ENCODE results near the gene SCRN3. TPM values are rescaled to one million over a fixed set of nuclear protein-coding genes. Genes with fewer than 3 reads are reported as not detected.

Gene SCRN3
- total RNA-seq, 1 donor from 2014 or later, result 25.9 TPM

GRCh38 chr2:174446531-174446930 is 51.0 kb downstream of the SCRN3 start:
- no peak for TF ChIP-seq CTCF (conservative IDR thresholded peaks at IDR 0.05)
- H3K4me3 Mint-ChIP-seq, result no peak overlapping the region
- DNase-seq (ENCODE audit: extremely low spot score, unreplicated experiment), result no peak
- H3K4me1 Mint-ChIP-seq (ENCODE audit: unreplicated experiment), result no peaks in the 10 kb centered on the region
- no peaks in the 10 kb centered on the region for H3K27me3 Mint-ChIP-seq
- no peaks in the 10 kb centered on the region for H3K36me3 Mint-ChIP-seq
- H3K9me3 Mint-ChIP-seq, result no peaks in the 10 kb centered on the region
- no peak overlapping the region for H3K27ac Mint-ChIP-seq

- no peaks in the 10 kb centered on the region for H3K36me3 Mint-ChIP-seq
- no peak for TF ChIP-seq CTCF (conservative IDR thresholded peaks at IDR 0.05)
- DNase-seq (ENCODE audit: extremely low spot score, unreplicated experiment), result no peak
- no peaks in the 10 kb centered on the region for H3K4me1 Mint-ChIP-seq (ENCODE audit: unreplicated experiment)
- no peaks in the 10 kb centered on the region for H3K9me3 Mint-ChIP-seq
- no peak overlapping the region for H3K4me3 Mint-ChIP-seq
- no peak overlapping the region for H3K27ac Mint-ChIP-seq
- no peaks in the 10 kb centered on the region for H3K27me3 Mint-ChIP-seq
These were observed 53.5 kb downstream of the SCRN3 start for GRCh38 chr2:174449033-174449432.

GRCh38 chr2:174450021-174450816 is 54.7 kb downstream of the SCRN3 start:
- DNase-seq (ENCODE audit: extremely low spot score, unreplicated experiment), result no peak
- no peaks in the 10 kb centered on the region for H3K9me3 Mint-ChIP-seq
- no peak overlapping the region for H3K27ac Mint-ChIP-seq
- H3K27me3 Mint-ChIP-seq, result no peaks in the 10 kb centered on the region
- no peak for TF ChIP-seq CTCF (conservative IDR thresholded peaks at IDR 0.05)
- H3K4me3 Mint-ChIP-seq, result no peak overlapping the region
- no peaks in the 10 kb centered on the region for H3K4me1 Mint-ChIP-seq (ENCODE audit: unreplicated experiment)
- H3K36me3 Mint-ChIP-seq, result no peaks in the 10 kb centered on the region

GRCh38 chr2:174454566-174454965 is 59.0 kb downstream of the SCRN3 start:
- Mint-ChIP-seq H3K27ac (no peak overlapping the region), H3K9me3 (no peaks in the 10 kb centered on the region), H3K36me3 (no peaks in the 10 kb centered on the region), H3K27me3 (no peaks in the 10 kb centered on the region), H3K4me3 (no peak overlapping the region), H3K4me1 (ENCODE audit: unreplicated experiment) (no peaks in the 10 kb centered on the region)
- no peak for DNase-seq (ENCODE audit: extremely low spot score, unreplicated experiment)
- no peak for TF ChIP-seq CTCF (conservative IDR thresholded peaks at IDR 0.05)

- Mint-ChIP-seq H3K36me3 (no peaks in the 10 kb centered on the region), H3K9me3 (no peaks in the 10 kb centered on the region), H3K27ac (no peak overlapping the region), H3K4me3 (no peak overlapping the region), H3K4me1 (ENCODE audit: unreplicated experiment) (no peaks in the 10 kb centered on the region), H3K27me3 (no peaks in the 10 kb centered on the region)
- TF ChIP-seq CTCF (conservative IDR thresholded peaks at IDR 0.05), result no peak
- no peak for DNase-seq (ENCODE audit: extremely low spot score, unreplicated experiment)
These were observed 65.7 kb downstream of the SCRN3 start for GRCh38 chr2:174461221-174461620.
